Esophagus squamous epithelium (tissue), 4 donors: ENCODE data around the gene LCE4A.
"Not testable (repeated sequence)": the region's sequence is repeated elsewhere in the genome, so short reads cannot be mapped to it uniquely, and the experiment has no call there.

Source experiments
- CTCF ChIP-seq, 6 experiments: fragments of 450-650 bp in 4 of 6; fragments of 200-600 bp in 2 of 6; sonication (generic) in 2 of 6; IDR thresholded peaks; one replicate each; pipeline ENCODE4 v1.5.1; 2016 to 2019; ENCODE audit warnings: antibody characterized with exemption in 6 of 6, mild to moderate bottlenecking in 4 of 6, moderate library complexity in 4 of 6
- POLR2A ChIP-seq, 4 donors: fragments of 450-650 bp; IDR thresholded peaks; one replicate each; pipeline ENCODE4 v1.6.1; 2017; ENCODE audit warnings: antibody characterized with exemption in 4 of 4, mild to moderate bottlenecking in 4 of 4, moderate library complexity in 3 of 4

- TF ChIP-seq POLR2A, CTCF (IDR thresholded peaks at IDR 0.05): not testable (repeated sequence)
These were observed 41.8 kb upstream of the LCE4A start for GRCh38 chr1:152666171-152666570.
